HG03045 (cell line): ENCODE data around the gene SAMM50.

Experiments used
- ATAC-seq: cut with Tn5 transposase; IDR thresholded peaks from one replicate; pipeline ENCODE4 v1.9.1; 2021; ENCODE audit warnings: mild to moderate bottlenecking, moderate library complexity; ENCODE audit not compliant: unreplicated experiment

SAMM50 gene

DNA sequence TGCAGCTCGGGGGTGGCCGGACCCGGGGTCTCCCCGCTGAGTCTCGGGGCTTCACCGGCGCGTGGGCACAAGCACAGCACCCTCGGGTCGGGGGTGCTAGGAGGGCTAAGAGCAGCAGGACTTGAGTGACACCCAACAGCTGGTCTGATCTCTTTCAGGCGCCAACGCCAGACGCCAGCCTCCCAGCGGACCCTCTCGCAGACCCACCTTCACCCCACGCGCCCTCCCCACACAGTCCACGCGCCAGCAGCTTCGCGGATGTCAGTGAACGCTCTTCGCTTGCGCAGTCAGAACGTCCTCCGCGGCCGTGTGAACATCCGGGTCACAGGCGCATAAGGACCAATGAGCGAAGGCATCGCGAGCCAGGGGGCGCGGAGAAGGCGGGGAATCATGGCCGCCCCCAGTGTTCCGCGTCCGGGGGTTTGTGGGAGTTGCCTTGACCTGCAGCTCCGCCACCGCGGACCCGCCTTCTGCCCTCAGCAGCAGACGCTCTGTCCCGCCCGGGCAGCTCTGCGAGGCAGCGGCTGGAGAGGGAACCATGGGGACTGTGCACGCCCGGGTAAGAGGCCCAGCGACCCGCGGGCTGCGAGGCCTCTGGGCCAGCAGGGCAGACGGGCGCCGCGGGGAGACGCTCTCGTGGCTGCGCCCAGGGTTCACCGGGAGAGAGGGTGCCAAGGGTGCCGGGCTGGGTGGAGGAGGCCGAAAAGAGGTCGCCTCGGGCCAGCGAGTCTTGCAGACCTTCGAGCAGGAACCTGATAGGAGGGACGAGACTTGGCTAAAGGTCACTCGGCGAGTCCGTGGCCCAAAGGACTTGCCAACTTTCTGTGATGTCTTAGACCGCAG lies at the start of gene SAMM50:
Gene SAMM50 (plus strand): TSS at position 403 of the 843 bp plus-strand sequence. CDS start 136 bp downstream, at position 539.
- ATAC-seq: peak; percentile 89

DNA sequence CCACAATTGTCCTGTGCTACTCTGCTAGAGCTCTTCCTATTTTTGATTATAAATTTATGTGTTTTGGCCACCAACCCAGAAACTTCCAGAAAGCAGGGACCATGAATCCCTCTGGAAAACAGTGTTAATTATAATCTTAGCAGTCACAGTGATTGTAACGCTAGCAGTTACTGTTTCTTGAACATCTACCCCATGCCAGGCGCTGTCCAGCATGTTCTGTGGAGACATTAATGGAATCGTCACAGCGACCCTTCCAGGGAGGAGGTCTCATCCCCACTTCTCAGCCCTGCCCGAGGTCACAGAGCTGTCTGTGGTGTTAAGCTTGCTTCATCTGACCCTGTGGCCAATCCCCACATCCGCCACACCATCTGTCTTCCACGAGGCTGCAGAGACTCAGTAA lies 49.6 kb upstream of the SAMM50 start:
- ATAC-seq: no peak

DNA sequence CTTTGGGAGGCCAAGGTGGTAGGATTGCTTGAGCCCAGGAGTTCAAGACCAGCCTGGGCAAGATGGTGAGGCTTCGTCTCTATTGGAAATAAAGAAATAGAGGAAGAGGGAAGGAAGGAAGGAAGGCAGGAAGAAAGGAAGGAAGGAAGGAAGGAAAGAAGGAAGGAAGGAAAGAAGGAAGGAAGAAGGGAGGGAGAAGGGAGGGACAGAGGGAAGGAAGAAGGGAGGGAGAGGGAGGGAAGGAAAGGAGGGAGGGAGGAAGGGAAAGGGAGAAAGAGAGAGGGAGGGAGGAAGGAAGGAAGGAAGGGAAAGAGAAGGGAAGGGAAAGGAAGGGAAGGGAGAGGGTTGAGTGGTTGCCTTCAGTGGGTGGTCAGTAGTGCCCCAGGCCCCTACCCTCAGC lies 45.5 kb upstream of the SAMM50 start:
- ATAC-seq: no peak

DNA sequence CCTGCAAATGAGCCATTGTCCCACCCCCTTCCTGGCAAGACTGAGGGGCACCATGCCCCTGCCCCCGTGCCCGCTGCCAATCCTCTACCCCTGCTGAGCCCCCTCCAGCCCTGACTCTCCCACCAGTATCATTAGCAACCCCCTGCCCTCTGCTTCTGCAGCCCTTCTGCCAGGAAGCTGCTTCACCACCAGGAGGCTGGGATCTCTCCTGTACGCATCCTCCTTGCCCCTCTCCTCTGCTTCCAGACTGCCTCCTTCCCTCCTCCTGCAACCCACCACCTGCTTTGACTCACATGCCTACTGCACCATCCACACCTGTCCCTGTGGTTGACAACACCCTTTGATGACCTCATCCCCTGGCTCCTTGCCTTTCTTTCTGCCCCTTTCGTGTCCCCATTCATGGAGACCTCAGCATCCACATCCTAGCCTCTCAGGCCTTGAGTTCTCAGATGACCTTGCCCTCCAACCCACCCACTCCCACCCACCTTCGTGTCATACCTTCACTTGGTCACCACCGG lies 45.0 kb upstream of the SAMM50 start:
- no peak for ATAC-seq

DNA sequence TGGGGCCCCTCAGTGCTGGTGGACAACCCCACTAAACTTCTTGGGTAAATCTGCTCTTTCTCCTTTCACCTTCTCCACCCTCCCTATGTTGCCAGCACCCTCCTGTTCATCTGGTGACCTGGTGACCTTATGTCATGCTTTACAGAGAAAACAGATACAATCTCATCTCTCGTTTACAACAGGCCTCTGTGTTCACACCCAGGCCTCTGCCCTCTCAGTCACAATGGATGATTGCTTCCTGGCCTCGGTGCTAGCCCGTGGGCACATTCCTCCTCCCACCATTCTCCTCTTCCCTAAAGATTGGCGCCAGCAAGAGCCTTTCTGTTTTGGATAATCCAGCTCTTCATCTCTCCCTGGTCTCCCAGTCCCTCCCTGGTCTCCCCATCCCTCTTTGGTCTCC lies 43.9 kb upstream of the SAMM50 start:
- no peak for ATAC-seq

DNA sequence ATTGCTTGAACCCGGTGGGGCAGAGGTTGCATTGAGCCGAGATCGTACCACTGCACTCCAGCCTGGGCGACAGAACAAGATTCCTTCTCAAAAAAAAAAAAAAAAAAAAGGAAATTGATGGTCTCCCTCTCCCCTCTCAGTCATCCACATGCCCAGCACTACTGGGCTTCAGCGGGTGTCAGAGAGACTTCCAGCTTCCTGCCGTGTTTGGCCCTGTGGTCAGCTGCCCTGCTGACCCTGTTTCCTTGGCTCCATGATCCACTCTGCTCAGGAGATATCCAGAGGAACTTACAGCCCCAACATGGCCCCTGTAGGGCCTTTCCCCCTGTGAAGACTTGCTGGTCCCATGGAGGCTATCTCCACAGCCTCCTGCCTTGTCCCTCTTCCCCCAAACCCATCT lies 37.7 kb upstream of the SAMM50 start:
- no peak for ATAC-seq

GRCh38 chr22:43919106-43919973 lies 35.9 kb upstream of the SAMM50 start:
- ATAC-seq: no peak

GRCh38 chr22:43921370-43921769 lies 33.9 kb upstream of the SAMM50 start:
- no peak for ATAC-seq

DNA sequence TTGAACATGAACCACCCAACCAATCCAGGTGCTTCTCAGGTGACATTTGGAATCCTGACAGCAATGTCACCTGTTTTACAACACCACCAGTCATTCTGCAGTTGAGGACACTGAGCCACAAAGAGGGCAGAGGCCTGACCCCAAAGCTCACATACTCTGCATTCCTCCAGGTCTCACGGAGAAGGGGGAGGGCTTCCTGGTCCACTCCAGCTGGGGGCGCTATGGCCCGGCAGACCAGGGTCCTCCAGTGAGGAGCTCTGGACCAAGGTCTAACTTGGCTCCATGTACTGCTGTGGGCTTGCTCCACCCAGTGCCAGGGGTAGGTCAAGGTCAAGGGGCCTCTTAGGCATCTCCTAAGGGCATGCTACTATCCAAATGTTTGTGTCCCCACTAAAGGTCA lies 33.1 kb upstream of the SAMM50 start:
- ATAC-seq: no peak

DNA sequence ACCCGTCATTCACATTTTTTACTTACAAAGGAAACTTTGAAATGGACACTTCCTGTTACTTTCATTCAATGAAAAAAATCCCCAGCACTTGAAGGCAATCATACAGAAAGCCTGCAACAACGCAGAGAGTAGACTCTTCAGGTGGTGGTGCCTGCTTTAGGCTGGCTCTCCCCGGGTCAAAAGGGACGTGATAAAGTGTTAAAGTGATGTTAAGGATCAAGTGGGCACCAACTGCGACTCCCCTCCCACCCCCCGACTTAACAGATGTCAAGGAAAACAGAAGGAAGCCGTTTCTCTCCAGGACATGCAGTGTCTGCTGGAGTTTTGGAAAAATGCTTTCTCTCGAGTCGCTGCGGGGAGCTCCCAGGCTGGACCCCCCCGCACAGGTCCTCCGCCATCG lies 32.1 kb upstream of the SAMM50 start:
- no peak for ATAC-seq

DNA sequence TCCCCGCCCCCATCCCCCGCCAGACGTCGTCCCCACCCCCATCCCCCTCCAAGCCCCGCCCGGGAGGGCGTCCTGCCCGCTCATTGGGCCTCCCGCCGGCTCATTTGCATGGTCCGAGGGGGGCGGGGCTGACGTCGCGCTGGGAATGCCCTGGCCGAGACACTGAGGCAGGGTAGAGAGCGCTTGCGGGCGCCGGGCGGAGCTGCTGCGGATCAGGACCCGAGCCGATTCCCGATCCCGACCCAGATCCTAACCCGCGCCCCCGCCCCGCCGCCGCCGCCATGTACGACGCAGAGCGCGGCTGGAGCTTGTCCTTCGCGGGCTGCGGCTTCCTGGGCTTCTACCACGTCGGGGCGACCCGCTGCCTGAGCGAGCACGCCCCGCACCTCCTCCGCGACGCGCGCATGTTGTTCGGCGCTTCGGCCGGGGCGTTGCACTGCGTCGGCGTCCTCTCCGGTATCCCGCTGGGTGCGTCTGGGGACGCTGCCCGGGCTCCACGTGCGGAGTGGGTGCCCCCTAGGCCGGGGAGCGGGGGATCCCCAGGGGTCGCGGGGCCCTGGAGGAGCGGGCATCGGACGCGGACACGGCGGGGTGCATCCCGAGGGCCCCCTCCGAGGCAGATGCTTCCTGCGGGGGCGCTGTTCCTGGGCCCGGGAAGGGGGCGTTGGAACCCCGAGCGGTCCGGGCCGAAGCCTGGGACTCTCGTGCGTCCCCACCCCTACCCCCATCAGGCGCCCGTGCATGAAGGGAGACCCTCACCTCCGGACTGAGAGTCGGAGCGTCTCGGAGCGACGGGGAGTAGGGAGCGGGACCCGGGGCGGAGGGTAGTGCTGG lies 31.4 kb upstream of the SAMM50 start, which contains the start of gene PNPLA3:
Gene PNPLA3 (plus strand): TSS at position 175 of the 834 bp plus-strand sequence. CDS start 107 bp downstream, at position 282.
- ATAC-seq: no peak

GRCh38 chr22:43924877-43925276 lies 30.4 kb upstream of the SAMM50 start:
- no peak for ATAC-seq

DNA sequence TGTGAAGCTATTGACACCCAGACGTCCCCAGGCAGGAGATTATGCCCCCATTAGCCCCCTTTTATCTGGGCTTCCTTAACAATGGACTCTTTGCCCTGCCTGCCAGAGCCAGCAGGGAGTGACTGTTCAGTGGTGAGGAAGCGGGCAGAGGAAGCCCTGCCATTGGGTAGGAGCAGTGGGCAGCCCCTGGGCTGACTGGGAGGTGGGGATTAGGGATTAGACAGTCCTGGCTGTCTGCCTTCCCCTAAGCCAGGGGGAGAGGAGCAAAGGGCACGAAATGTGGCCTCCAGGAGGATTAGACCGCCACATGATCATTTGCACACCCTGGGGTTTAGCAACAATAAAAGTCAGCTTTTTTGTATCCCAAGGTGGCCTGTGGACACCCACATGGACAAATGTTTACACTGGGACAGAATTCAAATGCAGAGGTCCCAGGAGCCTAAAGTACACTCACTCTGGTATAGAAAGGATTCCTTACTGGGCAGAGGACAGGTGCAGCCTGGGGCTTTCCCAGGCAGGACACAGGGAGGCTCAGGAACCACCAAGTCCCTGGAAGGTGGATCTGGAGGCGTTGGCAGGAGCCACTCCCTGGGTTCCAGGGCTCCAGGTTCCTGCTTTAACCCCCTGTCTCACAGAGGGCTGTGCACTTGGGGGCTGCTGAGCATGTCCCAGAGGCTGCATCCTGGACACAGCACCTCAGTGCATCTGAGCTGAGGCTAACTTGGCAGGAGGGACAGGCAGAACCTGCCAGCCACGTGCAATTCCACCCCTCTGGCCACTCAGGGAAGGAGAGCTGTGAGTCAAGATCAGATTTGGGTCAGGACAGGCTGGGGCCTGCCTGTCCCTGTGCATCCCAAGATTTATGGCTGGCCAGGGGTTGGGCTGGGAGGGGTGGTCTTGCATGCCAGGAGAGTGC lies 29.6 kb upstream of the SAMM50 start:
- ATAC-seq: no peak

- no peak for ATAC-seq
Observed at GRCh38 chr22:43926349-43926710, 28.9 kb upstream of the SAMM50 start.

DNA sequence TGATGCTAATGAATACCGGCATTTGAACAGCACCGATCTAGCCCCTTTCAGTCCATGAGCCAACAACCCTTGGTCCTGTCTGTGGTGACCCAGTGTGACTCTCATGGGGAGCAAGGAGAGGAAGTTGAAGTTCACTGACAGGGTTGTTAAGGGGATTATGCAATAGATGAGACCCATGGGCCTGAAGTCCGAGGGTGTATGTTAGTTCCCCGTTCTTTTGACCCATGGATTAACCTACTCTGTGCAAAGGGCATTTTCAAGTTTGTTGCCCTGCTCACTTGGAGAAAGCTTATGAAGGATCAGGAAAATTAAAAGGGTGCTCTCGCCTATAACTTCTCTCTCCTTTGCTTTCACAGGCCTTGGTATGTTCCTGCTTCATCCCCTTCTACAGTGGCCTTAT lies 26.8 kb upstream of the SAMM50 start:
- ATAC-seq: no peak

- ATAC-seq: no peak
Observed at GRCh38 chr22:43928908-43929307, 26.3 kb upstream of the SAMM50 start.

GRCh38 chr22:43931771-43932170 lies 23.5 kb upstream of the SAMM50 start:
- no peak for ATAC-seq

DNA sequence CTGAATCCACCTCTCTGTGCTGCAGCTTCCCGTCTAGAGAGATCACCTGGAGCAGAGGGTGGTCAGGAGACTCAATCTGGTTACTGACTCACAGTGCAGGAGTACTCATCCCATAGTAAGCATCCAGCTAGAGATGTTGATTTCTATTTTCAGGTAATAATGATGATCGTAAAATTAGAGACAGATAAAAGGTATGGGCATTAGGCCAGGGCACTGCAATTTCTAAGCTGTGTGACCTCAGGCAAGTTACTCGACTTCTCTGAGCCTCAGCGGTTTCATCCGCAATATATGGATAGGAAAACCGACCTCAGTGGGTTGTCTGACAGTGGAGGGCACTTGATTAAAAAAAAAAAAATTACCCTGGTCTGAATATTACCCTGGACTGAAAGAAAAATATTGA lies 13.8 kb upstream of the SAMM50 start:
- no peak for ATAC-seq

- ATAC-seq: no peak
Observed at GRCh38 chr22:43944670-43945430, 10.4 kb upstream of the SAMM50 start.
